Fibroblast of pulmonary artery (primary cell): ENCODE results near the gene KPTN.

Experiments
- DNase-seq: peaks from one replicate; pipeline ENCODE4 v3.0.0-alpha.2; 2010; ENCODE audit warnings: low read depth
- H3K4me3 ChIP-seq: replicated peaks from 2 replicates; pipeline ENCODE4 v1.5.1; 2011; ENCODE audit warnings: low read depth, mild to moderate bottlenecking, control low read depth, low read length, moderate library complexity
- CTCF ChIP-seq: IDR thresholded peaks from 2 replicates; pipeline ENCODE4 v1.5.1; 2011; ENCODE audit warnings: mild to moderate bottlenecking, control low read depth, low read length, inconsistent platforms; ENCODE audit errors: missing control alignments

The KPTN gene

GRCh38 chr19:47469363-47469700, 14.7 kb downstream of the KPTN start:
- H3K4me3 ChIP-seq, result no peak overlapping the region
- no peak for DNase-seq
- no peak for TF ChIP-seq CTCF

GRCh38 chr19:47467914-47468313, 16.1 kb downstream of the KPTN start:
- no peak overlapping the region for H3K4me3 ChIP-seq
- TF ChIP-seq CTCF, result no peak
- DNase-seq, result no peak

GRCh38 chr19:47465957-47466356, 18.1 kb downstream of the KPTN start:
- no peak overlapping the region for H3K4me3 ChIP-seq
- no peak for DNase-seq
- no peak for TF ChIP-seq CTCF

GRCh38 chr19:47464675-47465419, 19.2 kb downstream of the KPTN start:
- no peak for DNase-seq
- H3K4me3 ChIP-seq, result no peak overlapping the region
- no peak for TF ChIP-seq CTCF

GRCh38 chr19:47461876-47462275, 22.1 kb downstream of the KPTN start:
- H3K4me3 ChIP-seq, result no peak overlapping the region
- DNase-seq, result no peak
- no peak for TF ChIP-seq CTCF

- no peak for TF ChIP-seq CTCF
- DNase-seq, result no peak
- no peak overlapping the region for H3K4me3 ChIP-seq
Observed at GRCh38 chr19:47459477-47459876, 24.5 kb downstream of the KPTN start.

GRCh38 chr19:47458672-47459071, 25.3 kb downstream of the KPTN start:
- TF ChIP-seq CTCF, result no peak
- no peak for DNase-seq
- no peak overlapping the region for H3K4me3 ChIP-seq
